ENCODE results near the gene LRFN2.

DNA sequence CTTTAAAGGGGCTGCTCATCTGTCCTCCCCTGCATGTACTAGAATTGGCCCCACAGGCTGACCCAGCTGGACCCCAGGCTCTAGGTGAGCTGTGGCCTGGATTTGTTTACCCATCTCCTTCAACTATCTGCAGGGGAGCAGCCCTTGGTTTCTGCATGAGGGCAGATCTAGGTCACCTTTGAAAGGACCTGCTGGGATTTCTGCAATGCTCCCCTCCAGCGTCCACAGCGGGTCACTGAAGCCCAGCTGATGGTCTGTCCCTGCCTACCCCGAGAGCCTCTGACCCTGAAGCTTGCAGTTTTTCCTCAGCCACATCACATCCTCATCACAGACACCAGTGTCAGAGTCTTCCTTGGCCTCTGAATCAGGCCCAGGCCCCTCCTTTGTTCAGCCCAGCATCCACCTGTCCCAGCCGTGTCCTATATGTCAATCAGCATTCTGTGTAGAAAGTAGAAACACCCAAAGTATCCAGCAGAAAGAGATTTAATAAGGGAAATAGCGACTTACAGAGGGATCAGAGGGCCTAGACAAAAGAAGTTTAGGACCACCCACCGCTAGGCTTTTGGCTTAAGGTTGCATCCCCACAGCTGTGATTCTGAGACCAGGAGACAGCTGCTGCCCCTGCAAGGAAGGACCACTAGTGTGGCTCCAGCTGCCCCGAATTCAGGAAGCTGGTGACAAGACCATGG, 243.1 kb downstream of the LRFN2 start:
- TF ChIP-seq, protein P1, sequence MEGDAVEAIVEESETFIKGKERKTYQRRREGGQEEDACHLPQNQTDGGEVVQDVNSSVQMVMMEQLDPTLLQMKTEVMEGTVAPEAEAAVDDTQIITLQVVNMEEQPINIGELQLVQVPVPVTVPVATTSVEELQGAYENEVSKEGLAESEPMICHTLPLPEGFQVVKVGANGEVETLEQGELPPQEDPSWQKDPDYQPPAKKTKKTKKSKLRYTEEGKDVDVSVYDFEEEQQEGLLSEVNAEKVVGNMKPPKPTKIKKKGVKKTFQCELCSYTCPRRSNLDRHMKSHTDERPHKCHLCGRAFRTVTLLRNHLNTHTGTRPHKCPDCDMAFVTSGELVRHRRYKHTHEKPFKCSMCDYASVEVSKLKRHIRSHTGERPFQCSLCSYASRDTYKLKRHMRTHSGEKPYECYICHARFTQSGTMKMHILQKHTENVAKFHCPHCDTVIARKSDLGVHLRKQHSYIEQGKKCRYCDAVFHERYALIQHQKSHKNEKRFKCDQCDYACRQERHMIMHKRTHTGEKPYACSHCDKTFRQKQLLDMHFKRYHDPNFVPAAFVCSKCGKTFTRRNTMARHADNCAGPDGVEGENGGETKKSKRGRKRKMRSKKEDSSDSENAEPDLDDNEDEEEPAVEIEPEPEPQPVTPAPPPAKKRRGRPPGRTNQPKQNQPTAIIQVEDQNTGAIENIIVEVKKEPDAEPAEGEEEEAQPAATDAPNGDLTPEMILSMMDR (IDR thresholded peaks at IDR 0.05) = no peak
- no peak for TF ChIP-seq POLR2A (IDR thresholded peaks at IDR 0.05)

Data from breast epithelium (tissue), 3 donors.